ENCODE results near the gene FNDC3A.
A peak's percentile ranks its signal among the peaks of the same experiment; 100 is the strongest.

FNDC3A gene

GRCh38 chr13:49164712-49165111 is 189.0 kb downstream of the FNDC3A start:
- FAIRE-seq: peak; percentile 15

- no peak for FAIRE-seq
These were observed 190.4 kb downstream of the FNDC3A start for GRCh38 chr13:49165798-49166752.

- FAIRE-seq: no peak
These were observed 195.6 kb downstream of the FNDC3A start for GRCh38 chr13:49171359-49171758.

DNA sequence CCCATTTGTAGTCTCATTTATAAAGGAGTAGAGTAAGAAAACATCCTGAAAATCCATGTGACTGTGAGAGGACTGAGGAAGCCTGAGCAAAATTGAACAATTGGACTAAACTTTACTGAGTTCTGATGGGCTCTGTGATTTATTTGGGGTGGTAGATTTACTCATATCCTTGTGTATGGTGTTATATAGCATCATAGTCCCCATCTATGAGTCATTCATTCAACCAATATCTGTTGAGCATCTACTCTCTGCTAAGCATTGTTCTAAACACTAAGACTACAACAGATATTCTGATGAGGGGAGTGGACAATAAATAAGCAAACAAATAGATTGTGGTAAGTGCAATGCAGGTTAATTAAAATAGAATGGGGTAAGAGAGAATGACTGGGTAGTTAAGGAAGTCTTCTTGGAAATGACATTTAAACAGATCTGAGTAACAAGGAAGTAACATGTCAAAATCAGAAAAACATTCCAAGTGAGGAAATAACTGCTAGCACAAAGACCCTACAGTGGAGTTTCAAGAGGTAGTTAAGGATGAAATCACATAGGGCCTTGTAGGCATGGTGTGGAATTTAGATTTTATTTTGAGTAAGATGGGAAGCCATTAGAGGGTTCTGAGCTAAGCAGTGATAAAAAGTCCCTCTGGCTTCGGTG is 208.1 kb downstream of the FNDC3A start:
- FAIRE-seq: no peak

GRCh38 chr13:49184621-49185020 is 208.9 kb downstream of the FNDC3A start:
- FAIRE-seq: no peak

DNA sequence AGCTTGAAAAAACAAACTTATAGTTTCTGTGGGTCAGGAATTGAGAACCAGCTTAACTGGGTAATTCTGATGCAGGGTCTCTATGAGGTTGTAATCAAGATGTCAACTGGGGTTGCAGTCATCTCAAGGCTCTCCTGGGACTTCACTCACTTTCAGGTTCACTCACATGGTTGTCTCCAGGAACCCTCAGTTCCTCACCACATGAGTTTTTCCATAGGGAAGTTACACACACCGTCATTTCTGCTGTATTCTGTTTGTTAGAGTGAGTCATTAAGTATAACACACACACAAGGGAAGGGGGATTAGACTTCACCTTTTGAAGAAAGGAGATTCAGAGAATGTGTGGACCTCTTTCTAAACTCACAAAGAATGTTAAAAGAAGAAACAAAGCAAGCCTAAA is 209.6 kb downstream of the FNDC3A start:
- FAIRE-seq: no peak

- FAIRE-seq: no peak
These were observed 215.2 kb downstream of the FNDC3A start for GRCh38 chr13:49190901-49191300.

DNA sequence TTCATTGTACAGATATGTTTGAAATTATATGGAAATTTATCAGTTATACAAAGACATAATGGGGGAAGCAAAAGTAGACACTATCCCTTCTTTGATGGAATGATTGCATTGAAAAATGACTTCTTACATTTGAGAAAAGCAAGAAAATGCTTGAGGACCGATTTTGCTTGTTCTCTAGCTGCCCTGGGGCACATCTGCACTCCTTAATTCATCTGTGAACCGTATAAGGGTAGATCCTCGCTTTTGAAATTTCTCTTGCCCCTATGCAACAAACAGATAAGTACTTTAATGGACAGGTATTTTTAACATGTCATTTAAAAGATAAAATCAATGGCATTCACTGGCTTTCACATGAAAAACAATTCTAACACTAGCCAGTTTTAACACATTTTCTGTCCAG is 230.9 kb downstream of the FNDC3A start:
- no peak for FAIRE-seq

GRCh38 chr13:49208619-49209018 is 232.9 kb downstream of the FNDC3A start:
- no peak for FAIRE-seq

DNA sequence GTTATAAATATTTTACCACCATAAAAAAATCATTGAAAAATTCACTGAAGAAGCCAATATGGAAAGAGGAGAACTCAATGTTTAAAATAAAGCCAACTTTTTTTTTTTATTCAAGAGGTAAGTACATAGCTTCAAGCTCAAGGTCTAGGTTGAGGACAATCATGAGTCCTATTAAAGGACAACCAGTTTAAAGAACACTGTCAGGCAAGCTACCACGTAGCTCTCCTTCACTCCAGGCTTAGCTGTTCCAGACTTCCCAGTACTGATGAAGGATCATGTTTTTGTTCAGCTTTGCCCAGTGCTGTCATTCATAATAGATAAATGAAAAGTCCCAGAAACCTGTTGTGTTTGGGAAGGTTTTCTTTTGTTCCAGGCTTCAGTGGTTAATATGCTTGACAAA is 234.4 kb downstream of the FNDC3A start:
- FAIRE-seq: no peak

DNA sequence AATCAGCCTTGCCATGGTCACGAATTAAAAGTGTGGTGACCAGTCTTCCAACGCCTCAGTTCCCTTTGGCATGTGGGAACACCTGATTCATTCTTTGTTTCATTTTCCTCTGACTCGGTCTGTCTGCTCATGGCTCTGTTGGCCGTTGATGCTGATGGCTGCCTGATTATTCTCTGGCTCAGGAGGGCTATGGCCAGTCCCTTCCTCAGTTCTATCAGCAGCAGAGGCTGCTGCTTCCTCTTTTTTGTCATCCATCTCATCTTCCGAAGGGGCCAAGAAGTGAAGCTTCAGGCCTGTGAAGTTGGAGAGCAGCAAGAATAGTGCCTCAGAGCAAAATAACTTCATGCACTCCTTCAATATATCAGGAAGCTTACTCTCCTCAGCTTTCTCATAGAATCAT is 235.0 kb downstream of the FNDC3A start:
- FAIRE-seq: no peak

GRCh38 chr13:49213539-49213938 is 237.8 kb downstream of the FNDC3A start:
- FAIRE-seq: no peak

- no peak for FAIRE-seq
These were observed 238.5 kb downstream of the FNDC3A start for GRCh38 chr13:49213997-49214916.

GRCh38 chr13:49214917-49215376 is 239.2 kb downstream of the FNDC3A start:
- no peak for FAIRE-seq

DNA sequence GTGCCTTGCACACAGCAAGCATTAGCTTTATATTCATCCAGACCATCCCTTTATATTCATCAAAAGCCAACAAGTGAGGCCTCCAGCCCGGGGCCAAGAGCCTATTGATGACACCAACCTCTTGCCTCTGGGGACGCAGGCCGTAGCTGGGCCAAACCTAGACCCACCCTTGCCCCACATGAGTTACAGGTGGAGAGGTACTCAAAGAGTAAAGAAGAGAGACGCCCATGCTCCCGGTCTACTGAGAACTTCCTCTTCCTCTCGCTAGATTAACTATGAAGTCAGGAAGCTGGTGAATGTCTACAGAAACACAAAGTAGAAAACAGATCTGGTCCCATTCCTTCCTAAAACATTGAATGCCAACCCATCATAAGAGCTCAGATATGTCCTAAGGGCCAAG is 240.6 kb downstream of the FNDC3A start:
- FAIRE-seq: no peak

- no peak for FAIRE-seq
These were observed 242.3 kb downstream of the FNDC3A start for GRCh38 chr13:49217962-49218492.

- FAIRE-seq: no peak
These were observed 242.9 kb downstream of the FNDC3A start for GRCh38 chr13:49218493-49219051.

DNA sequence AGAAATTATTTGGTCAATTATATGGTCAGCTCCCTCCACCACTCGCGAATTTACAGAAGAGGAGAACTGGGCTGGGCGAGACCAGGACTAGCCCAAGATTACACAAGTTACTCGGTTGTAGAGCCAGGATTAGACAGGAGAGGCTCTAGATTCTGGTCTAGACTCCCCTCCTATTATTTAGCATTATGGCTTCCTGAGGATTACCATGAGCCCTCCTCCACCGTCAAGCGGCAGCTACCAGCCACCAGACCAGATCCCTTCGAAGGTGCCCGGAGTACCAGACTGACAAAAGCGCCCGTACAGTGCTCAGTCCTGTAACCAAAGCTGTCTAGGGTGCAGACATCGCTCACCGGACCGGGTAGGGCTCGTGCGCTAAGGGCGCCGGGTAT is 243.9 kb downstream of the FNDC3A start:
- FAIRE-seq: no peak

DNA sequence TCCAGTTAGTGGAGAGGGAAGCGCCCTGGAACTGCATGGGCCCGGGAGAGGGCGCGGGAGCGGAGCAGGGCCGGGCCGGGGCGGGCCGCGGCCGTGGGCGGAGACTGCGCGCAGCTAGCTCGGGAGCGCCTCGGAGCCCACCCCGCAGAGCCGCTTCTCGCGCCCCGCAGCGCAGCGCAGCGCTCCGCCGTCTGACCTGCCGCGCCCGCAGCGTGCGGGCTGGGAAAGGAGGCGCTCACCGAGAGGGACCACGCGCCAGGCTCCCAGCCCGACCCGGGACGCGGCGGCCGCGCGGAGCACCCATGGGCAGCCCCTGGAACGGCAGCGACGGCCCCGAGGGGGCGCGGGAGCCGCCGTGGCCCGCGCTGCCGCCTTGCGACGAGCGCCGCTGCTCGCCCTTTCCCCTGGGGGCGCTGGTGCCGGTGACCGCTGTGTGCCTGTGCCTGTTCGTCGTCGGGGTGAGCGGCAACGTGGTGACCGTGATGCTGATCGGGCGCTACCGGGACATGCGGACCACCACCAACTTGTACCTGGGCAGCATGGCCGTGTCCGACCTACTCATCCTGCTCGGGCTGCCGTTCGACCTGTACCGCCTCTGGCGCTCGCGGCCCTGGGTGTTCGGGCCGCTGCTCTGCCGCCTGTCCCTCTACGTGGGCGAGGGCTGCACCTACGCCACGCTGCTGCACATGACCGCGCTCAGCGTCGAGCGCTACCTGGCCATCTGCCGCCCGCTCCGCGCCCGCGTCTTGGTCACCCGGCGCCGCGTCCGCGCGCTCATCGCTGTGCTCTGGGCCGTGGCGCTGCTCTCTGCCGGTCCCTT is 244.5 kb downstream of the FNDC3A start, which contains the start of gene MLNR:
MLNR (plus strand) TSS at position 303 of the 820 bp plus-strand sequence; CDS start at position 303, 0 bp downstream.
- no peak for FAIRE-seq

GRCh38 chr13:49220856-49221589 is 245.3 kb downstream of the FNDC3A start:
- no peak for FAIRE-seq

GRCh38 chr13:49221590-49221965 is 245.9 kb downstream of the FNDC3A start:
- no peak for FAIRE-seq
